Gastrocnemius medialis (tissue), 4 donors: ENCODE measurements around the gene RNF112. TPM values are rescaled to one million over a fixed set of nuclear protein-coding genes. Genes with fewer than 3 reads are reported as not detected.
"Not testable (repeated sequence)": the region's sequence is repeated elsewhere in the genome, so short reads cannot be mapped to it uniquely, and the experiment has no call there.

Source experiments
- ATAC-seq, 2 donors: fragments of 150-250 bp; one replicate each; pipeline ENCODE4 v1.9.1; 2016
- DNase-seq, 2 donors: peaks; one replicate each; pipeline ENCODE4 v3.0.0-alpha.2; 2019
- H3K27ac ChIP-seq, 4 donors: fragments of 200-600 bp; sonication (generic); 1 replicate in 1 of 4; 2 replicates in 3 of 4; pipeline ENCODE4 v1.5.1; 2016 to 2018; ENCODE audit warnings: mild to moderate bottlenecking in 2 of 4, moderate library complexity in 1 of 4
- H3K27me3 ChIP-seq, 3 donors: fragments of 200-600 bp; sonication (generic) in 2 of 3; 1 replicate in 1 of 3; 2 replicates in 2 of 3; pipeline versions ENCODE4 v1.5.1 to v1.6.0; 2016 to 2019; ENCODE audit warnings: mild to moderate bottlenecking in 1 of 3, moderate library complexity in 1 of 3
- H3K36me3 ChIP-seq, 2 donors: fragments of 200-600 bp; sonication (generic) in 1 of 2; one replicate each; pipeline ENCODE4 v1.5.1; 2017 to 2018
- H3K4me1 ChIP-seq, 2 donors: fragments of 200-600 bp; sonication (generic) in 1 of 2; one replicate each; pipeline ENCODE4 v1.5.1; 2016 to 2017; ENCODE audit warnings: mild to moderate bottlenecking in 2 of 2
- H3K4me3 ChIP-seq, 4 donors: fragments of 200-600 bp; sonication (generic) in 3 of 4; 1 replicate in 1 of 4; 2 replicates in 3 of 4; pipeline ENCODE4 v1.5.1; 2016 to 2019; ENCODE audit warnings: mild to moderate bottlenecking in 2 of 4
- H3K9me3 ChIP-seq, 3 donors: fragments of 200-600 bp; sonication (generic) in 2 of 3; 1 replicate in 1 of 3; 2 replicates in 2 of 3; pipeline ENCODE4 v1.5.1; 2016 to 2019
- POLR2A ChIP-seq, 2 donors: fragments of 450-650 bp; IDR thresholded peaks; one replicate each; pipeline ENCODE4 v1.6.1; 2017; ENCODE audit warnings: antibody characterized with exemption in 2 of 2, mild to moderate bottlenecking in 2 of 2, moderate library complexity in 2 of 2
- in situ Hi-C, 4 donors: fragments of 200-750 bp; cut with MboI; loops; one replicate each; pipeline versions ENCODE4 v1.15.0 to v1.8.0; 2017; ENCODE audit warnings: low sequenced_read_pairs in 4 of 4
- intact Hi-C: fragments of 100-400 bp; cut with DNase I; formaldehyde crosslinking; loops from one replicate; pipeline ENCODE4 v1.15.1; 2023; ENCODE audit warnings: low total_unique reads
- total RNA-seq, 4 donors: library from RNA; depleted of rRNA; stranded (reverse); fragments of >200 nt; gene quantifications; one replicate each; pipeline versions ENCODE4 v1.1.0 to v1.2.3, GENCODE V29; 2016
- TF ChIP-seq, protein P1 (sequence below), 5 experiments: fragments of 450-650 bp in 3 of 5; fragments of 200-600 bp in 2 of 5; sonication (generic) in 2 of 5; IDR thresholded peaks in 4 of 5; conservative IDR thresholded peaks in 1 of 5; 1 replicate in 4 of 5; 2 replicates in 1 of 5; pipeline ENCODE4 v1.5.1; 2016 to 2019; ENCODE audit warnings: antibody characterized with exemption in 5 of 5, mild to moderate bottlenecking in 3 of 5, moderate library complexity in 3 of 5

Gene RNF112
- total RNA-seq, 4 donors from 2014 or later = 0.51 to 0.98 (median 0.57) TPM

DNA sequence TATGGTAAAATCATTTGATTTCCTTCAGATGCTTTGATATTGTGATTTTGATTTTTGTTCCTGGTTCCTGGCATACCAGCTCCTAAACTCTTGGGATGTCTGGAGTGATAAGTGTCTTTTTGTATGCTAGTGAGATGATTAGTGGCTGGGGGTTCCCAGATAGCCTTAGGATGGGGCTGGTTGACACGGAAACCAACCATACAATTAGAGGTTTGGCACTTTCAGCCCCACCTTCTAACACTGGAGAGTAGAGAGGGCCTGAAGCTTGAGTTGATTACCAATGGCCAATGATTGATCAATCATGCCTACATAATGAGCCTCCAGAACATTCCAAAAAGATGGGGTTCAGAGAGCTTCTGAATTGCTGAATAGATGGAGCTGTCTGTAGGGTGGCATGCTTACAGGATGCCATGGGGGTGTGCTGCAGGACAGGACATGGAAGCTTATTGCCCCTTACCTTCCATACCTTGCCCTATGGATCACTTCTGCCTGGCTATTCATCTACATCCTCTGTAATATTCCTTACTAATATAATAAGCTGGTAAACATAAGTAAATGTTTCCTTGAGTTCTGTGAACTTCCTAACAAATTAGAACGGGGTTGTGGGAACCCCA lies 22.8 kb downstream of the RNF112 start:
- Histone ChIP-seq H3K27ac (no peak overlapping the region), H3K27me3 (no peaks in the 10 kb centered on the region), H3K4me3 (no peak overlapping the region), H3K9me3 (no peaks in the 10 kb centered on the region), H3K4me1 (no peaks in the 10 kb centered on the region), H3K36me3 (no peaks in the 10 kb centered on the region)
- no peak for DNase-seq
- ATAC-seq = no peak
- intact Hi-C loops (no loop called here), in situ Hi-C loops (no loop called here)
- no peak for TF ChIP-seq POLR2A (IDR thresholded peaks at IDR 0.05)

DNA sequence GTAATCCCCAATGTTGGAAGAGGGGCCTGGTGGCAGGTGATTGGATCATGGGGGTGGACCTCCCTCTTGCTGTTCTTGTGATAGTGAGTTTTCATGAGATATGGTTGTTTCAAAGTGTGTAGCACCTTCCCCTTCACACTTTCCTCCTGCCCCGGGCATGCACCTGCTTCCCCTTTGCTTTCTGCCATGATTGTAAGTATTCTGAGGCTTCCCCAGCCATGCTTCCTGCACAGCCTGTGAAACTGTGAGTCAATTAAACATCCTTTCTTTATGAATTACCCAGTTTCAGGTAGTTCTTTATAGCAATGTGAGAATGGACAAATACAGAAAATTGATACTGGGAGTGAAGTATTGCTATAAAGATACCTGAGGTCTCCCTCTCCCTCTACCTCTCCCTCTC lies 29.4 kb downstream of the RNF112 start:
- TF ChIP-seq POLR2A (IDR thresholded peaks at IDR 0.05) = no peak
- TF ChIP-seq, protein P1, sequence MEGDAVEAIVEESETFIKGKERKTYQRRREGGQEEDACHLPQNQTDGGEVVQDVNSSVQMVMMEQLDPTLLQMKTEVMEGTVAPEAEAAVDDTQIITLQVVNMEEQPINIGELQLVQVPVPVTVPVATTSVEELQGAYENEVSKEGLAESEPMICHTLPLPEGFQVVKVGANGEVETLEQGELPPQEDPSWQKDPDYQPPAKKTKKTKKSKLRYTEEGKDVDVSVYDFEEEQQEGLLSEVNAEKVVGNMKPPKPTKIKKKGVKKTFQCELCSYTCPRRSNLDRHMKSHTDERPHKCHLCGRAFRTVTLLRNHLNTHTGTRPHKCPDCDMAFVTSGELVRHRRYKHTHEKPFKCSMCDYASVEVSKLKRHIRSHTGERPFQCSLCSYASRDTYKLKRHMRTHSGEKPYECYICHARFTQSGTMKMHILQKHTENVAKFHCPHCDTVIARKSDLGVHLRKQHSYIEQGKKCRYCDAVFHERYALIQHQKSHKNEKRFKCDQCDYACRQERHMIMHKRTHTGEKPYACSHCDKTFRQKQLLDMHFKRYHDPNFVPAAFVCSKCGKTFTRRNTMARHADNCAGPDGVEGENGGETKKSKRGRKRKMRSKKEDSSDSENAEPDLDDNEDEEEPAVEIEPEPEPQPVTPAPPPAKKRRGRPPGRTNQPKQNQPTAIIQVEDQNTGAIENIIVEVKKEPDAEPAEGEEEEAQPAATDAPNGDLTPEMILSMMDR (IDR thresholded peaks at IDR 0.05 in 4 of 5, conservative IDR thresholded peaks at IDR 0.05 in 1 of 5) = no peak
- Histone ChIP-seq H3K9me3 (no peaks in the 10 kb centered on the region), H3K4me1 (no peaks in the 10 kb centered on the region), H3K27ac (no peak overlapping the region), H3K36me3 (no peaks in the 10 kb centered on the region), H3K4me3 (no peak overlapping the region), H3K27me3 (no peaks in the 10 kb centered on the region)
- no peak for ATAC-seq
- DNase-seq = no peak
- in situ Hi-C loops = no loop called here
- intact Hi-C loops = no loop called here

DNA sequence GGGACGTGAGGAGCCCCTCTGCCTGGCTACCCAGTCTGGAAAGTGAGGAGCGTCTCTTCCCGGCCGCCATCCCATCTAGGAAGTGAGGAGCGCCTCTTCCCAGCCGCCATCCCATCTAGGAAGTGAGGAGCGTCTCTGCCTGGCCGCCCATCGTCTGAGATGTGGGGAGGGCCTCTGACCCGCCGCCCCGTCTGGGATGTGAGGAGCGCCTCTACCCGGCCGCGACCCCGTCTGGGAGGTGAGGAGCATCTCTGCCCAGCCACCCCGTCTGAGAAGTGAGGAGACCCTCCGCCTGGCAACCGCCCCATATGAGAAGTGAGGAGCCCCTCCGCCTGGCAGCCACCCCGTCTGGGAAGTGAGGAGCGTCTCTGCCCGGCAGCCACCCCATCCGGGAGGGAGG lies 30.3 kb downstream of the RNF112 start:
- H3K27ac ChIP-seq, H3K4me1 ChIP-seq, H3K27me3 ChIP-seq, intact Hi-C loops, DNase-seq, ATAC-seq, H3K9me3 ChIP-seq, H3K36me3 ChIP-seq, in situ Hi-C loops, H3K4me3 ChIP-seq: not testable (repeated sequence)

DNA sequence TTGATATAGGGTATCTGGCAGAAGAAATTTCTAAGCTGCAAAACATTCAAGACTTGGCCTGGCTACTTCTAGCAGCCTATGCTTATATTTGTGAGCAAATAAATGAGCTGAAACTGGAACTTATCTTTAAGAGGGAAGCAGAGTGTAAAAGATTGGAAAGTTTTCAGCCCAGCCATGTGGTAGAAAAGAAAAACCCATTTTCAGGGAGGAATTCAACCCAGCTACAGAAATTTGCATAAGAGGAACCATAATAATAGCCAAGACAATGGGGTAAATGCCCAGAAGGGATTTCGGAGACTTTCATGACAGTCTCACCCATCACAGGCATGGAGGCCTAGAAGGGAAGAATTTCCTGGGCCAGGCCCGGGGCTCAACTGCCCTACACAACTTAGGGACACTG lies 31.7 kb downstream of the RNF112 start:
- no peak for DNase-seq
- Histone ChIP-seq H3K9me3 (no peaks in the 10 kb centered on the region), H3K4me1 (peaks cover 0 to 3% of the 10 kb centered on the region in 2 donors), H3K36me3 (no peaks in the 10 kb centered on the region), H3K4me3 (no peak overlapping the region), H3K27ac (no peak overlapping the region), H3K27me3 (no peaks in the 10 kb centered on the region)
- TF ChIP-seq, protein P1 (IDR thresholded peaks at IDR 0.05 in 4 of 5, conservative IDR thresholded peaks at IDR 0.05 in 1 of 5) = no peak
- TF ChIP-seq POLR2A (IDR thresholded peaks at IDR 0.05) = no peak
- in situ Hi-C loops = no loop called here
- ATAC-seq = no peak
- intact Hi-C loops = no loop called here

DNA sequence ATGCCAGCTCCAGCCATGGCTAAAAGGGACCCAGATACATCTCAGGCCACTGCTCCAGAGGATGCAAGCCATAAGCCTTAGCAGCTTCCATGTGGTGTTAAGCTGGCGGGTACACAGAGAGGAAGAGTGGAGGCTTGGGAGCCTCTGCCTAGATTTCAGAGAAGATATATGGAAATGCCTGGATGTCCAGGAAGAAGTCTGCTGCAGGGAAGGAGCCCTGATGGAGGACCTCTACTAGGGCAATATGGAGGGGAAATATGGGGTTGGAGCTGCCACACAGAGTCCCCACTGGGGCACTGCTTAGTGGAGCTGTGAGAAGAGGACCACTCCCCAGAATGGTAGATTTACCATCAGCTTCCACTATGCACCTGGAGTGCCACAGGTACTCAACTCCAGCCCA lies 32.1 kb downstream of the RNF112 start:
- no peak for TF ChIP-seq POLR2A (IDR thresholded peaks at IDR 0.05)
- TF ChIP-seq, protein P1 (IDR thresholded peaks at IDR 0.05 in 4 of 5, conservative IDR thresholded peaks at IDR 0.05 in 1 of 5) = no peak
- intact Hi-C loops (no loop called here), in situ Hi-C loops (no loop called here)
- no peaks in the 10 kb centered on the region for H3K9me3 ChIP-seq
- DNase-seq (no peak), ATAC-seq (no peak)
- H3K27me3 ChIP-seq = no peaks in the 10 kb centered on the region
- no peaks in the 10 kb centered on the region for H3K36me3 ChIP-seq
- H3K27ac ChIP-seq = no peak overlapping the region
- no peak overlapping the region for H3K4me3 ChIP-seq
- H3K4me1 ChIP-seq = peaks cover 0 to 3% of the 10 kb centered on the region in 2 donors

DNA sequence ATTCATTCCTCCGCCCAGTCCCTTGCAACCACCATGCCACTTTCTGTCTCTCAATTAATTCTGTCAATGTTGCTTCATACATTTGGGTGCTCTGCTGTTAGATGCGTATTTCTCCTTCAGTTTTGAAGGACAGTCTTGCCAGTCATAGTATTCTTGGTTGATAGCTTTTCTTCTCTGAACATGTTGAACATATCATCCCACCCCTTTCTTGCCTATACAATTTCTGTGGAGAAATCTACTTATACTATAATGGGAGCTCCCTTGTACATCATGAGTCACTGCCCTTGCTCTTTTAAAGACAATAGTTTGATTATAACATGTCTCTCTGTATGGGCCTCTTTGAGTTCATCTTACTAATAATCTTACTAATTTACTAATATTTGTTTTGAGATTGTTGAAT lies 34.1 kb downstream of the RNF112 start:
- TF ChIP-seq POLR2A (IDR thresholded peaks at IDR 0.05) = no peak
- TF ChIP-seq, protein P1 (IDR thresholded peaks at IDR 0.05 in 4 of 5, conservative IDR thresholded peaks at IDR 0.05 in 1 of 5) = no peak
- no peaks in the 10 kb centered on the region for H3K27me3 ChIP-seq
- ATAC-seq = no peak
- H3K36me3 ChIP-seq = no peaks in the 10 kb centered on the region
- no peak overlapping the region for H3K4me3 ChIP-seq
- no peak for DNase-seq
- peaks cover 0 to 3% of the 10 kb centered on the region in 2 donors for H3K4me1 ChIP-seq
- no peaks in the 10 kb centered on the region for H3K9me3 ChIP-seq
- H3K27ac ChIP-seq = no peak overlapping the region
- intact Hi-C loops = loop anchor here (5.0 kb wide), 1 partner anchor 68 kb away; the partner anchor contains the start of gene MAPK7
- in situ Hi-C loops = loop anchor here (5.0 kb wide), 2 partner anchors 78 to 83 kb away; partner anchors contain the start of gene B9D1 (in 3 of the 4)

DNA sequence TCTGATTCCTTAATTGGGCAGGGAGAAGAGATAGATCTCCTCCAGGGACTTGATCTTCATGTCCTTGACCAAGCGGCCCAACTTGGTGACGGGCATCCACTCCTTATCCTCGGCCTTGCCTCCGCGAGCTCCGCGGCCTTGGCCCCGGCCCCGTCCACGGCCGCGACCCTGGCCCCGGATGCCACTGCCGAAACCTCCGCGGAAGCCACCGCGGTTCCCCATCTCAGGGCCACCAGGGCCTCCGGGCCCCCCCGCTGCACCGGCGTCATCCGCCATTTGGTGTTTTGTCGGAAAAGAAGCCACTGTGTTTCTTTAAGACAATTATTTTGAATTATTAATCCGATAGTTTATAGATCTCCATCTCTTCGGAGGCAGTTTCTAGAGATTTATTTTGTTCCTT lies 35.5 kb downstream of the RNF112 start:
- H3K4me3 ChIP-seq, H3K36me3 ChIP-seq, ATAC-seq, H3K27me3 ChIP-seq, DNase-seq, H3K4me1 ChIP-seq, H3K9me3 ChIP-seq: not testable (repeated sequence)
- in situ Hi-C loops (loop anchor here (5.0 kb wide), 2 partner anchors 79 to 84 kb away; partner anchors contain the start of gene B9D1 (in 3 of the 4)), intact Hi-C loops (loop anchor here (5.0 kb wide), 1 partner anchor 69 kb away; the partner anchor contains the start of gene MAPK7)
- H3K27ac ChIP-seq = peak overlapping the region in 3 of 4 donors; percentile 45 to 68 (median 56)
